ENCODE results near the gene LMO7. TPM values are rescaled to one million over a fixed set of nuclear protein-coding genes. Genes with fewer than 3 reads are reported as not detected.

Gene LMO7
- total and polyA plus RNA-seq, 2 of the 8 experiments (the other 6 are each of a cell fraction or from before 2014, with no cell fraction given), result 8.1 to 28.3 TPM

GRCh38 chr13:75864718-75865117 is 228.6 kb downstream of the LMO7 start (continued):
- TF ChIP-seq, protein P1, sequence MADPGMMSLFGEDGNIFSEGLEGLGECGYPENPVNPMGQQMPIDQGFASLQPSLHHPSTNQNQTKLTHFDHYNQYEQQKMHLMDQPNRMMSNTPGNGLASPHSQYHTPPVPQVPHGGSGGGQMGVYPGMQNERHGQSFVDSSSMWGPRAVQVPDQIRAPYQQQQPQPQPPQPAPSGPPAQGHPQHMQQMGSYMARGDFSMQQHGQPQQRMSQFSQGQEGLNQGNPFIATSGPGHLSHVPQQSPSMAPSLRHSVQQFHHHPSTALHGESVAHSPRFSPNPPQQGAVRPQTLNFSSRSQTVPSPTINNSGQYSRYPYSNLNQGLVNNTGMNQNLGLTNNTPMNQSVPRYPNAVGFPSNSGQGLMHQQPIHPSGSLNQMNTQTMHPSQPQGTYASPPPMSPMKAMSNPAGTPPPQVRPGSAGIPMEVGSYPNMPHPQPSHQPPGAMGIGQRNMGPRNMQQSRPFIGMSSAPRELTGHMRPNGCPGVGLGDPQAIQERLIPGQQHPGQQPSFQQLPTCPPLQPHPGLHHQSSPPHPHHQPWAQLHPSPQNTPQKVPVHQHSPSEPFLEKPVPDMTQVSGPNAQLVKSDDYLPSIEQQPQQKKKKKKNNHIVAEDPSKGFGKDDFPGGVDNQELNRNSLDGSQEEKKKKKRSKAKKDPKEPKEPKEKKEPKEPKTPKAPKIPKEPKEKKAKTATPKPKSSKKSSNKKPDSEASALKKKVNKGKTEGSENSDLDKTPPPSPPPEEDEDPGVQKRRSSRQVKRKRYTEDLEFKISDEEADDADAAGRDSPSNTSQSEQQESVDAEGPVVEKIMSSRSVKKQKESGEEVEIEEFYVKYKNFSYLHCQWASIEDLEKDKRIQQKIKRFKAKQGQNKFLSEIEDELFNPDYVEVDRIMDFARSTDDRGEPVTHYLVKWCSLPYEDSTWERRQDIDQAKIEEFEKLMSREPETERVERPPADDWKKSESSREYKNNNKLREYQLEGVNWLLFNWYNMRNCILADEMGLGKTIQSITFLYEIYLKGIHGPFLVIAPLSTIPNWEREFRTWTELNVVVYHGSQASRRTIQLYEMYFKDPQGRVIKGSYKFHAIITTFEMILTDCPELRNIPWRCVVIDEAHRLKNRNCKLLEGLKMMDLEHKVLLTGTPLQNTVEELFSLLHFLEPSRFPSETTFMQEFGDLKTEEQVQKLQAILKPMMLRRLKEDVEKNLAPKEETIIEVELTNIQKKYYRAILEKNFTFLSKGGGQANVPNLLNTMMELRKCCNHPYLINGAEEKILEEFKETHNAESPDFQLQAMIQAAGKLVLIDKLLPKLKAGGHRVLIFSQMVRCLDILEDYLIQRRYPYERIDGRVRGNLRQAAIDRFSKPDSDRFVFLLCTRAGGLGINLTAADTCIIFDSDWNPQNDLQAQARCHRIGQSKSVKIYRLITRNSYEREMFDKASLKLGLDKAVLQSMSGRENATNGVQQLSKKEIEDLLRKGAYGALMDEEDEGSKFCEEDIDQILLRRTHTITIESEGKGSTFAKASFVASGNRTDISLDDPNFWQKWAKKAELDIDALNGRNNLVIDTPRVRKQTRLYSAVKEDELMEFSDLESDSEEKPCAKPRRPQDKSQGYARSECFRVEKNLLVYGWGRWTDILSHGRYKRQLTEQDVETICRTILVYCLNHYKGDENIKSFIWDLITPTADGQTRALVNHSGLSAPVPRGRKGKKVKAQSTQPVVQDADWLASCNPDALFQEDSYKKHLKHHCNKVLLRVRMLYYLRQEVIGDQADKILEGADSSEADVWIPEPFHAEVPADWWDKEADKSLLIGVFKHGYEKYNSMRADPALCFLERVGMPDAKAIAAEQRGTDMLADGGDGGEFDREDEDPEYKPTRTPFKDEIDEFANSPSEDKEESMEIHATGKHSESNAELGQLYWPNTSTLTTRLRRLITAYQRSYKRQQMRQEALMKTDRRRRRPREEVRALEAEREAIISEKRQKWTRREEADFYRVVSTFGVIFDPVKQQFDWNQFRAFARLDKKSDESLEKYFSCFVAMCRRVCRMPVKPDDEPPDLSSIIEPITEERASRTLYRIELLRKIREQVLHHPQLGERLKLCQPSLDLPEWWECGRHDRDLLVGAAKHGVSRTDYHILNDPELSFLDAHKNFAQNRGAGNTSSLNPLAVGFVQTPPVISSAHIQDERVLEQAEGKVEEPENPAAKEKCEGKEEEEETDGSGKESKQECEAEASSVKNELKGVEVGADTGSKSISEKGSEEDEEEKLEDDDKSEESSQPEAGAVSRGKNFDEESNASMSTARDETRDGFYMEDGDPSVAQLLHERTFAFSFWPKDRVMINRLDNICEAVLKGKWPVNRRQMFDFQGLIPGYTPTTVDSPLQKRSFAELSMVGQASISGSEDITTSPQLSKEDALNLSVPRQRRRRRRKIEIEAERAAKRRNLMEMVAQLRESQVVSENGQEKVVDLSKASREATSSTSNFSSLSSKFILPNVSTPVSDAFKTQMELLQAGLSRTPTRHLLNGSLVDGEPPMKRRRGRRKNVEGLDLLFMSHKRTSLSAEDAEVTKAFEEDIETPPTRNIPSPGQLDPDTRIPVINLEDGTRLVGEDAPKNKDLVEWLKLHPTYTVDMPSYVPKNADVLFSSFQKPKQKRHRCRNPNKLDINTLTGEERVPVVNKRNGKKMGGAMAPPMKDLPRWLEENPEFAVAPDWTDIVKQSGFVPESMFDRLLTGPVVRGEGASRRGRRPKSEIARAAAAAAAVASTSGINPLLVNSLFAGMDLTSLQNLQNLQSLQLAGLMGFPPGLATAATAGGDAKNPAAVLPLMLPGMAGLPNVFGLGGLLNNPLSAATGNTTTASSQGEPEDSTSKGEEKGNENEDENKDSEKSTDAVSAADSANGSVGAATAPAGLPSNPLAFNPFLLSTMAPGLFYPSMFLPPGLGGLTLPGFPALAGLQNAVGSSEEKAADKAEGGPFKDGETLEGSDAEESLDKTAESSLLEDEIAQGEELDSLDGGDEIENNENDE (IDR thresholded peaks at IDR 0.05; ENCODE audit: insufficient replicate concordance, low read length), result no peak
- TF ChIP-seq TBP (IDR thresholded peaks at IDR 0.05; ENCODE audit: low read depth, low read length) (no peak), FOSL1 (IDR thresholded peaks at IDR 0.05; ENCODE audit: insufficient read depth, low read depth, low read length) (no peak), ZNF274 (IDR thresholded peaks at IDR 0.05; ENCODE audit: borderline replicate concordance, extremely low read depth, low read length) (no peak), KDM4A (IDR thresholded peaks at IDR 0.05; ENCODE audit: low read depth, low read length, severe bottlenecking) (no peak), RNF2 (IDR thresholded peaks at IDR 0.05; ENCODE audit: borderline replicate concordance, low read depth, low read length, missing control alignments, poor library complexity, severe bottlenecking) (no peak), SIRT6 (IDR thresholded peaks at IDR 0.05; ENCODE audit: low read length) (no peak), RXRA (IDR thresholded peaks at IDR 0.05; ENCODE audit: insufficient read depth, low read depth, low read length) (no peak), SIN3A (conservative IDR thresholded peaks at IDR 0.05 in 1 of 2, IDR thresholded peaks at IDR 0.05 in 1 of 2; ENCODE audit: low read depth in 1 of 2, low read length in 2 of 2) (no peak), YY1 (IDR thresholded peaks at IDR 0.05; ENCODE audit: low read depth, low read length) (no peak), CHD2 (IDR thresholded peaks at IDR 0.05; ENCODE audit: low read length) (no peak), SRF (IDR thresholded peaks at IDR 0.05; ENCODE audit: low read depth, low read length) (no peak)
